Glutamatergic neuron (in vitro differentiated cells): ENCODE data around the gene CNBD2. TPM values are rescaled to one million over a fixed set of nuclear protein-coding genes. Genes with fewer than 3 reads are reported as not detected.
A peak's percentile ranks its signal among the peaks of the same experiment; 100 is the strongest.

Experiments used
- DNase-seq: peaks from one replicate; pipeline ENCODE4 v3.0.0; 2022
- H3K27ac Mint-ChIP-seq: one replicate; pipeline ENCODE4 v1.8.0; 2020; ENCODE audit warnings: mild to moderate bottlenecking, mixed read lengths, inconsistent platforms; ENCODE audit not compliant: unreplicated experiment
- H3K27me3 Mint-ChIP-seq: one replicate; pipeline ENCODE4 v1.8.0; 2020; ENCODE audit warnings: mild to moderate bottlenecking, moderate library complexity, mixed read lengths, inconsistent platforms; ENCODE audit not compliant: unreplicated experiment
- H3K36me3 Mint-ChIP-seq: one replicate; pipeline ENCODE4 v1.8.0; 2020; ENCODE audit warnings: mild to moderate bottlenecking, mixed read lengths, inconsistent platforms; ENCODE audit not compliant: unreplicated experiment
- H3K4me1 Mint-ChIP-seq: one replicate; pipeline ENCODE4 v1.8.0; 2020; ENCODE audit warnings: mild to moderate bottlenecking, low read depth, mixed read lengths, inconsistent platforms; ENCODE audit not compliant: unreplicated experiment
- H3K4me3 Mint-ChIP-seq: one replicate; pipeline ENCODE4 v1.8.0; 2020; ENCODE audit warnings: mild to moderate bottlenecking, mixed read lengths, inconsistent platforms; ENCODE audit not compliant: unreplicated experiment
- H3K9me3 Mint-ChIP-seq: one replicate; pipeline ENCODE4 v1.8.0; 2020; ENCODE audit warnings: mild to moderate bottlenecking, moderate library complexity, mixed read lengths, inconsistent platforms; ENCODE audit not compliant: unreplicated experiment
- CTCF ChIP-seq: fragments of 200-600 bp; sonication (generic); IDR thresholded peaks from one replicate; pipeline ENCODE4 v1.5.0; 2021; ENCODE audit not compliant: partially characterized antibody, unreplicated experiment
- total RNA-seq: library from RNA; stranded (reverse); fragmentation: NEBNext Ultra II Directional; extraction: Animal tissue kit (Norgen Biotek cat#: 25700); gene quantifications from one replicate; pipeline ENCODE4 v1.2.1, GENCODE V29; 2021; ENCODE audit not compliant: unreplicated experiment

Gene CNBD2
- total RNA-seq, 1 donor from 2014 or later, result 4.7 TPM

DNA sequence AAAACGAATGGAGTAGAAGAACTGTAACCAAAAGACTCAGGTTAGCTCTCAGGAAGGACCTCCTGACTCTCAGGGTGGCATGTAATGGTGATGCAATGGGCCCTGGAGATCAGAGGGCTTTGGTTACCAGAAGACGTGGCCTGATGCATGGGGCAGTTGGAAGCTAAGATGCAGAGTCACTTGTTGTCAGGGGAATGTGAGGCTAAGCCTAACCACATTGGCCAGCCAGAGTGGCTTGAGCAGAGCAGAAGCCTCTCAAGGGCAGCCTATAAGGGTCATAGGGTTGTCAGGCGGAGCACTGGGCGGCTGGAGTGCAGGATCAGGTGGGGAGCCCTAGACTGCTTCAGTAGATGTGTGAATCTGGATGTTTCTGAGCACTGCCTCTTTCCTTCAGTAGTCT lies 5.9 kb downstream of the CNBD2 start:
- Mint-ChIP-seq H3K36me3 (peaks cover 6% of the 10 kb centered on the region), H3K27ac (no peak overlapping the region)

DNA sequence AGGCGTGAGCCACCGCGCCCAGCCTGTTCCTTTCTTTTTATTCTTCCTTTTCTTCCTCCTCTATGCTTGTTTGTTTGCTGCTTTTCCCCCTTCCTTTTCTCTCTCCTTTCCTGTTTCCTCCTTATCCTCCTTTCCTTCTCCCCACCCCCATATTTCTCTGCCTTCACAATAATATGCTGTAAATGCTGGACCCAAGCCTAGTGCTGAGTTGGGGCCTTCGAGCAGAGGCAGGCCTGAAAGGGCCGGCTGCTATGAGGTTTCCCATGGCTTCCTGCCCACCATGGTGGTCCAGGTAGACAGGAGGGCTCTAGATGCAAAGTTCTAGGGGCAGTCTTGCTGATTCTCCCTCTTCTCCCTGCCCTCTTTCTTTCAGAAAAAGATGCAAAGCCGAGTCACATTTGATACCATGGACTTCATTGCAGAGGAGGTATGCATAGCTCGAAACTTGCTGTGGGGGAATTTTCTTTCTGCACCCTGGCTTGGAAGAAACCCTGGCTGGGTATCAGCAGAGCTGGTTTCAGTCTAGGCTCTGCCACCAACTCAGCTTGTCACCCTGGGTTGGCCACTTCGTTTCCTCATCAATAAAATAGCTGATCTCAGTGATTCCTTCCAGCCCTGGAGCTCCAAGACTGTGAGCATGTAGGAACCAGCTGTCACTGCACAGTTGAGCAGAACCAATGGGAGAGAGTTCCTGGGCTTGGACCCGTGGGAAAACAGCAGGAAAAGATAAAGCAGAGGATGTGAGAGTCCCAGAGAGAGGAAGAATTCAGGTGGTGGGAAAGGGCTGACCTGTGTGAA lies 7.4 kb downstream of the CNBD2 start:
- no peak for TF ChIP-seq CTCF
- peaks cover 12% of the 10 kb centered on the region for H3K27me3 Mint-ChIP-seq
- H3K36me3 Mint-ChIP-seq, result peaks cover 6% of the 10 kb centered on the region
- no peak overlapping the region for H3K4me3 Mint-ChIP-seq
- H3K9me3 Mint-ChIP-seq, result peaks cover 9% of the 10 kb centered on the region
- DNase-seq, result no peak
- peak overlapping the region; percentile 43 for H3K27ac Mint-ChIP-seq
- H3K4me1 Mint-ChIP-seq, result peaks cover 25% of the 10 kb centered on the region

More for the DNA sequence above, 5.9 kb downstream of the CNBD2 start:
- no peak for DNase-seq
- Mint-ChIP-seq H3K4me3 (no peak overlapping the region), H3K4me1 (peaks cover 16% of the 10 kb centered on the region), H3K9me3 (peaks cover 9% of the 10 kb centered on the region), H3K27me3 (peaks cover 12% of the 10 kb centered on the region)
- no peak for TF ChIP-seq CTCF

- Mint-ChIP-seq H3K36me3 (no peaks in the 10 kb centered on the region), H3K27ac (no peak overlapping the region), H3K27me3 (peaks cover 6% of the 10 kb centered on the region), H3K9me3 (no peaks in the 10 kb centered on the region), H3K4me3 (no peak overlapping the region), H3K4me1 (peaks cover 19% of the 10 kb centered on the region)
- TF ChIP-seq CTCF, result no peak
- no peak for DNase-seq
These were observed 9.7 kb downstream of the CNBD2 start for GRCh38 chr20:35978041-35978513.

- Mint-ChIP-seq H3K36me3 (no peaks in the 10 kb centered on the region), H3K27me3 (peaks cover 6% of the 10 kb centered on the region), H3K4me3 (no peak overlapping the region), H3K4me1 (peaks cover 19% of the 10 kb centered on the region), H3K27ac (no peak overlapping the region), H3K9me3 (peaks cover 1% of the 10 kb centered on the region)
- no peak for TF ChIP-seq CTCF
- no peak for DNase-seq
These were observed 11.2 kb downstream of the CNBD2 start for GRCh38 chr20:35979544-35979943.

- H3K4me3 Mint-ChIP-seq, result peak overlapping the region; percentile 1
- H3K4me1 Mint-ChIP-seq, result peaks cover 15% of the 10 kb centered on the region
- peaks cover 4% of the 10 kb centered on the region for H3K9me3 Mint-ChIP-seq
- no peak for DNase-seq
- H3K27ac Mint-ChIP-seq, result no peak overlapping the region
- H3K27me3 Mint-ChIP-seq, result peaks cover 6% of the 10 kb centered on the region
- H3K36me3 Mint-ChIP-seq, result no peaks in the 10 kb centered on the region
- no peak for TF ChIP-seq CTCF
These were observed 13.6 kb downstream of the CNBD2 start for GRCh38 chr20:35981969-35982368.
